ENCODE measurements around the gene ANK3. TPM values are rescaled to one million over a fixed set of nuclear protein-coding genes. Genes with fewer than 3 reads are reported as not detected.

ANK3 gene
- total RNA-seq, 1 experiment from 2014 or later: 69.6 TPM

DNA sequence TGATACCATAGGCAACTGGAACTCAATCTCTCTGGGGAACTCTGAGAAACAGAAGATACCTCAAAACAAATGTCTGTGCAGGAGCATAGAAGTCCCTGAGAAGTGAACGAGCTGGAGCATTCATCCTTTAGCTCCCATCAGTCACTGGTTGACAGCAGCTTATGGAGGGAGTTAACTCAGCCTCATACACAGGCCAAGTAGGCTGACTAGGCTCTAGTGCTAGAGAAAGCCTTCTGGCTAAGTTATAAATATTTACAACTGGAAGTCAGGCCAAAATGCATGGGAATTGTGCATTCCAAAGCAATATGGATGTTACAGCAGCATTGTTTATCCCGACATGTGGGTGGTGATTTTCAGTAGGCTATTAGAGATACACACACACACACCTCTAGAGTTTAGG, 66.5 kb downstream of the ANK3 start:
- no peak overlapping the region for H3K4me3 Mint-ChIP-seq
- H3K27ac Mint-ChIP-seq: no peak overlapping the region
- no peaks in the 10 kb centered on the region for H3K36me3 Mint-ChIP-seq
- peaks cover 19% of the 10 kb centered on the region for H3K4me1 Mint-ChIP-seq
- H3K9me3 Mint-ChIP-seq: no peaks in the 10 kb centered on the region
- ATAC-seq (no peak), DNase-seq (ENCODE audit: low spot score) (no peak)
- POLR2A ChIA-PET: no interaction called here
- CTCF ChIA-PET: no interaction called here
- TF ChIP-seq, protein P1, sequence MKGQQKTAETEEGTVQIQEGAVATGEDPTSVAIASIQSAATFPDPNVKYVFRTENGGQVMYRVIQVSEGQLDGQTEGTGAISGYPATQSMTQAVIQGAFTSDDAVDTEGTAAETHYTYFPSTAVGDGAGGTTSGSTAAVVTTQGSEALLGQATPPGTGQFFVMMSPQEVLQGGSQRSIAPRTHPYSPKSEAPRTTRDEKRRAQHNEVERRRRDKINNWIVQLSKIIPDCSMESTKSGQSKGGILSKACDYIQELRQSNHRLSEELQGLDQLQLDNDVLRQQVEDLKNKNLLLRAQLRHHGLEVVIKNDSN (CRISPR knock-in tag; IDR thresholded peaks at IDR 0.05): no peak
- TF ChIP-seq ZNF263 (CRISPR knock-in tag; IDR thresholded peaks at IDR 0.05; ENCODE audit: low read depth) (no peak), SP1 (CRISPR knock-in tag; conservative IDR thresholded peaks at IDR 0.05) (no peak), FOXK1 (CRISPR knock-in tag; IDR thresholded peaks at IDR 0.05) (no peak), KAT7 (CRISPR knock-in tag; IDR thresholded peaks at IDR 0.05; ENCODE audit: borderline replicate concordance) (no peak)
- TF ChIP-seq, protein P2, sequence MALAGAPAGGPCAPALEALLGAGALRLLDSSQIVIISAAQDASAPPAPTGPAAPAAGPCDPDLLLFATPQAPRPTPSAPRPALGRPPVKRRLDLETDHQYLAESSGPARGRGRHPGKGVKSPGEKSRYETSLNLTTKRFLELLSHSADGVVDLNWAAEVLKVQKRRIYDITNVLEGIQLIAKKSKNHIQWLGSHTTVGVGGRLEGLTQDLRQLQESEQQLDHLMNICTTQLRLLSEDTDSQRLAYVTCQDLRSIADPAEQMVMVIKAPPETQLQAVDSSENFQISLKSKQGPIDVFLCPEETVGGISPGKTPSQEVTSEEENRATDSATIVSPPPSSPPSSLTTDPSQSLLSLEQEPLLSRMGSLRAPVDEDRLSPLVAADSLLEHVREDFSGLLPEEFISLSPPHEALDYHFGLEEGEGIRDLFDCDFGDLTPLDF (CRISPR knock-in tag; IDR thresholded peaks at IDR 0.05): no peak
- TF ChIP-seq, protein P3, sequence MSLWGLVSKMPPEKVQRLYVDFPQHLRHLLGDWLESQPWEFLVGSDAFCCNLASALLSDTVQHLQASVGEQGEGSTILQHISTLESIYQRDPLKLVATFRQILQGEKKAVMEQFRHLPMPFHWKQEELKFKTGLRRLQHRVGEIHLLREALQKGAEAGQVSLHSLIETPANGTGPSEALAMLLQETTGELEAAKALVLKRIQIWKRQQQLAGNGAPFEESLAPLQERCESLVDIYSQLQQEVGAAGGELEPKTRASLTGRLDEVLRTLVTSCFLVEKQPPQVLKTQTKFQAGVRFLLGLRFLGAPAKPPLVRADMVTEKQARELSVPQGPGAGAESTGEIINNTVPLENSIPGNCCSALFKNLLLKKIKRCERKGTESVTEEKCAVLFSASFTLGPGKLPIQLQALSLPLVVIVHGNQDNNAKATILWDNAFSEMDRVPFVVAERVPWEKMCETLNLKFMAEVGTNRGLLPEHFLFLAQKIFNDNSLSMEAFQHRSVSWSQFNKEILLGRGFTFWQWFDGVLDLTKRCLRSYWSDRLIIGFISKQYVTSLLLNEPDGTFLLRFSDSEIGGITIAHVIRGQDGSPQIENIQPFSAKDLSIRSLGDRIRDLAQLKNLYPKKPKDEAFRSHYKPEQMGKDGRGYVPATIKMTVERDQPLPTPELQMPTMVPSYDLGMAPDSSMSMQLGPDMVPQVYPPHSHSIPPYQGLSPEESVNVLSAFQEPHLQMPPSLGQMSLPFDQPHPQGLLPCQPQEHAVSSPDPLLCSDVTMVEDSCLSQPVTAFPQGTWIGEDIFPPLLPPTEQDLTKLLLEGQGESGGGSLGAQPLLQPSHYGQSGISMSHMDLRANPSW (CRISPR knock-in tag; conservative IDR thresholded peaks at IDR 0.05; ENCODE audit: low read depth): no peak
- TF ChIP-seq, protein P4, sequence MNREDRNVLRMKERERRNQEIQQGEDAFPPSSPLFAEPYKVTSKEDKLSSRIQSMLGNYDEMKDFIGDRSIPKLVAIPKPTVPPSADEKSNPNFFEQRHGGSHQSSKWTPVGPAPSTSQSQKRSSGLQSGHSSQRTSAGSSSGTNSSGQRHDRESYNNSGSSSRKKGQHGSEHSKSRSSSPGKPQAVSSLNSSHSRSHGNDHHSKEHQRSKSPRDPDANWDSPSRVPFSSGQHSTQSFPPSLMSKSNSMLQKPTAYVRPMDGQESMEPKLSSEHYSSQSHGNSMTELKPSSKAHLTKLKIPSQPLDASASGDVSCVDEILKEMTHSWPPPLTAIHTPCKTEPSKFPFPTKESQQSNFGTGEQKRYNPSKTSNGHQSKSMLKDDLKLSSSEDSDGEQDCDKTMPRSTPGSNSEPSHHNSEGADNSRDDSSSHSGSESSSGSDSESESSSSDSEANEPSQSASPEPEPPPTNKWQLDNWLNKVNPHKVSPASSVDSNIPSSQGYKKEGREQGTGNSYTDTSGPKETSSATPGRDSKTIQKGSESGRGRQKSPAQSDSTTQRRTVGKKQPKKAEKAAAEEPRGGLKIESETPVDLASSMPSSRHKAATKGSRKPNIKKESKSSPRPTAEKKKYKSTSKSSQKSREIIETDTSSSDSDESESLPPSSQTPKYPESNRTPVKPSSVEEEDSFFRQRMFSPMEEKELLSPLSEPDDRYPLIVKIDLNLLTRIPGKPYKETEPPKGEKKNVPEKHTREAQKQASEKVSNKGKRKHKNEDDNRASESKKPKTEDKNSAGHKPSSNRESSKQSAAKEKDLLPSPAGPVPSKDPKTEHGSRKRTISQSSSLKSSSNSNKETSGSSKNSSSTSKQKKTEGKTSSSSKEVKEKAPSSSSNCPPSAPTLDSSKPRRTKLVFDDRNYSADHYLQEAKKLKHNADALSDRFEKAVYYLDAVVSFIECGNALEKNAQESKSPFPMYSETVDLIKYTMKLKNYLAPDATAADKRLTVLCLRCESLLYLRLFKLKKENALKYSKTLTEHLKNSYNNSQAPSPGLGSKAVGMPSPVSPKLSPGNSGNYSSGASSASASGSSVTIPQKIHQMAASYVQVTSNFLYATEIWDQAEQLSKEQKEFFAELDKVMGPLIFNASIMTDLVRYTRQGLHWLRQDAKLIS (CRISPR knock-in tag; IDR thresholded peaks at IDR 0.05; ENCODE audit: borderline replicate concordance): no peak
- no peaks in the 10 kb centered on the region for H3K27me3 Mint-ChIP-seq (ENCODE audit: low read depth)

DNA sequence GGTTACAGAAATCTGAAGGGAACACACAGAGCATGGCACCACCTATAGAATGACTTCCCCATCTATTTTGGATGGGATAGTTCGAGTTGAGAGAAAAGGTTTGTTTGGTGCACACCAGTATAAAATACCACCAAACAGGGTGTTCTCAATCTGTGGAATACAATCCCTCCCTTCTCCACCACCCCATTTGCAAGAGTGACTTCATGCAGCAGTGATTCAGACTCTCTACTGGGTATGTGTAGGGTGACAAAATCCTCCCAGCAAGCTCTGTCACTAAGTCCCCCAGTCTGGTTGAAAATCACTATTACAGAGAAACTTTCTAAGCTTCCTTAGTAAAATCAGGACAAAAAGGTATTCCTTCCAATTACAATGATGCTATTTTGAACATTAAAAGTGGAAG, 69.0 kb downstream of the ANK3 start:
- CTCF ChIA-PET: interaction anchor here (0.9 to 1.0 kb wide), 2 partner anchors 15 to 16 kb away, joined by 3 to 4 read pairs; no protein-coding TSS in a partner anchor

DNA sequence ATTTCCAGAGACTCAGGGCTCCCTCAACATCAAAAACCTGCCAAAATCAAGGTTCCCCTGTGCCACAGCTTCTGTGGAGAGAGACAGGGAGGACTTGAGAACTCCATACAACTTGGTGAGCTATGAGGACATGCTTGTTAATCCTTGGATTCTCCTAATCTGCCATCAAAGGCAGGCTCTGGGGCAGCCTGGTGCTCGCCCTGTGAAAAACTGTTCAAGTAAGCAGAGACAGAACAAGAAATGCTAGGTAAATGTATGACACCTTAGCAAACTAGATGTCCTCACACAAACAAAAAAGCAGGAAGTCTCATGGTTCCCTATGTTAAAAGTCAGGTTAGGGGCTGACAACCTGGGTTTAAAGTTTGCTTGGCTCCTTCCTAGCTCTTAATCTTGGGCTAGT, 73.6 kb downstream of the ANK3 start:
- POLR2A ChIA-PET: interaction anchor here (1.1 kb wide), 1 partner anchor 11 kb away, joined by 3 read pairs; no protein-coding TSS in a partner anchor
- DNase-seq (ENCODE audit: low spot score) (no peak), ATAC-seq (no peak)
- CTCF ChIA-PET: no interaction called here
- Mint-ChIP-seq H3K36me3 (no peaks in the 10 kb centered on the region), H3K4me1 (peaks cover 12% of the 10 kb centered on the region), H3K9me3 (no peaks in the 10 kb centered on the region), H3K4me3 (no peak overlapping the region), H3K27ac (0 out of 2 replicates have a peak overlapping the region, but pooled peaks have one; percentile 15), H3K27me3 (ENCODE audit: low read depth) (no peaks in the 10 kb centered on the region)
- no peak for TF ChIP-seq ZNF138 (CRISPR knock-in tag; conservative IDR thresholded peaks at IDR 0.05)
- TF ChIP-seq, protein P5, sequence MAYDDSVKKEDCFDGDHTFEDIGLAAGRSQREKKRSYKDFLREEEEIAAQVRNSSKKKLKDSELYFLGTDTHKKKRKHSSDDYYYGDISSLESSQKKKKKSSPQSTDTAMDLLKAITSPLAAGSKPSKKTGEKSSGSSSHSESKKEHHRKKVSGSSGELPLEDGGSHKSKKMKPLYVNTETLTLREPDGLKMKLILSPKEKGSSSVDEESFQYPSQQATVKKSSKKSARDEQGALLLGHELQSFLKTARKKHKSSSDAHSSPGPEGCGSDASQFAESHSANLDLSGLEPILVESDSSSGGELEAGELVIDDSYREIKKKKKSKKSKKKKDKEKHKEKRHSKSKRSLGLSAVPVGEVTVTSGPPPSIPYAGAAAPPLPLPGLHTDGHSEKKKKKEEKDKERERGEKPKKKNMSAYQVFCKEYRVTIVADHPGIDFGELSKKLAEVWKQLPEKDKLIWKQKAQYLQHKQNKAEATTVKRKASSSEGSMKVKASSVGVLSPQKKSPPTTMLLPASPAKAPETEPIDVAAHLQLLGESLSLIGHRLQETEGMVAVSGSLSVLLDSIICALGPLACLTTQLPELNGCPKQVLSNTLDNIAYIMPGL (CRISPR knock-in tag; IDR thresholded peaks at IDR 0.05): no peak
- TF ChIP-seq, protein P6, sequence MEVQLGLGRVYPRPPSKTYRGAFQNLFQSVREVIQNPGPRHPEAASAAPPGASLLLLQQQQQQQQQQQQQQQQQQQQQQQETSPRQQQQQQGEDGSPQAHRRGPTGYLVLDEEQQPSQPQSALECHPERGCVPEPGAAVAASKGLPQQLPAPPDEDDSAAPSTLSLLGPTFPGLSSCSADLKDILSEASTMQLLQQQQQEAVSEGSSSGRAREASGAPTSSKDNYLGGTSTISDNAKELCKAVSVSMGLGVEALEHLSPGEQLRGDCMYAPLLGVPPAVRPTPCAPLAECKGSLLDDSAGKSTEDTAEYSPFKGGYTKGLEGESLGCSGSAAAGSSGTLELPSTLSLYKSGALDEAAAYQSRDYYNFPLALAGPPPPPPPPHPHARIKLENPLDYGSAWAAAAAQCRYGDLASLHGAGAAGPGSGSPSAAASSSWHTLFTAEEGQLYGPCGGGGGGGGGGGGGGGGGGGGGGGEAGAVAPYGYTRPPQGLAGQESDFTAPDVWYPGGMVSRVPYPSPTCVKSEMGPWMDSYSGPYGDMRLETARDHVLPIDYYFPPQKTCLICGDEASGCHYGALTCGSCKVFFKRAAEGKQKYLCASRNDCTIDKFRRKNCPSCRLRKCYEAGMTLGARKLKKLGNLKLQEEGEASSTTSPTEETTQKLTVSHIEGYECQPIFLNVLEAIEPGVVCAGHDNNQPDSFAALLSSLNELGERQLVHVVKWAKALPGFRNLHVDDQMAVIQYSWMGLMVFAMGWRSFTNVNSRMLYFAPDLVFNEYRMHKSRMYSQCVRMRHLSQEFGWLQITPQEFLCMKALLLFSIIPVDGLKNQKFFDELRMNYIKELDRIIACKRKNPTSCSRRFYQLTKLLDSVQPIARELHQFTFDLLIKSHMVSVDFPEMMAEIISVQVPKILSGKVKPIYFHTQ (CRISPR knock-in tag; IDR thresholded peaks at IDR 0.05): no peak
- TF ChIP-seq ZNF263 (CRISPR knock-in tag; IDR thresholded peaks at IDR 0.05; ENCODE audit: low read depth): no peak
- no peak for TF ChIP-seq SMAD4 (CRISPR knock-in tag; IDR thresholded peaks at IDR 0.05)
- TF ChIP-seq, protein P7, sequence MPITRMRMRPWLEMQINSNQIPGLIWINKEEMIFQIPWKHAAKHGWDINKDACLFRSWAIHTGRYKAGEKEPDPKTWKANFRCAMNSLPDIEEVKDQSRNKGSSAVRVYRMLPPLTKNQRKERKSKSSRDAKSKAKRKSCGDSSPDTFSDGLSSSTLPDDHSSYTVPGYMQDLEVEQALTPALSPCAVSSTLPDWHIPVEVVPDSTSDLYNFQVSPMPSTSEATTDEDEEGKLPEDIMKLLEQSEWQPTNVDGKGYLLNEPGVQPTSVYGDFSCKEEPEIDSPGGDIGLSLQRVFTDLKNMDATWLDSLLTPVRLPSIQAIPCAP (CRISPR knock-in tag; IDR thresholded peaks at IDR 0.05): no peak
- TF ChIP-seq GABPB1 (CRISPR knock-in tag; IDR thresholded peaks at IDR 0.05): no peak
- no peak for TF ChIP-seq CBFB (CRISPR knock-in tag; IDR thresholded peaks at IDR 0.05; ENCODE audit: low read depth)

More for the DNA sequence above, 69.0 kb downstream of the ANK3 start:
- H3K27ac Mint-ChIP-seq: no peak overlapping the region
- no peak for TF ChIP-seq ZNF138 (CRISPR knock-in tag; conservative IDR thresholded peaks at IDR 0.05)
- TF ChIP-seq, protein P8, sequence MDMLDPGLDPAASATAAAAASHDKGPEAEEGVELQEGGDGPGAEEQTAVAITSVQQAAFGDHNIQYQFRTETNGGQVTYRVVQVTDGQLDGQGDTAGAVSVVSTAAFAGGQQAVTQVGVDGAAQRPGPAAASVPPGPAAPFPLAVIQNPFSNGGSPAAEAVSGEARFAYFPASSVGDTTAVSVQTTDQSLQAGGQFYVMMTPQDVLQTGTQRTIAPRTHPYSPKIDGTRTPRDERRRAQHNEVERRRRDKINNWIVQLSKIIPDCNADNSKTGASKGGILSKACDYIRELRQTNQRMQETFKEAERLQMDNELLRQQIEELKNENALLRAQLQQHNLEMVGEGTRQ (CRISPR knock-in tag; IDR thresholded peaks at IDR 0.05): no peak
- no peaks in the 10 kb centered on the region for H3K36me3 Mint-ChIP-seq
- H3K4me3 Mint-ChIP-seq: no peak overlapping the region
- no peaks in the 10 kb centered on the region for H3K9me3 Mint-ChIP-seq
- H3K27me3 Mint-ChIP-seq (ENCODE audit: low read depth): no peaks in the 10 kb centered on the region
- no peak for ATAC-seq
- no peak for DNase-seq (ENCODE audit: low spot score)
- POLR2A ChIA-PET: no interaction called here
- H3K4me1 Mint-ChIP-seq: no peaks in the 10 kb centered on the region

Data from WTC11 (cell line).